ENCODE data around the gene TEAD1.
A peak's percentile ranks its signal among the peaks of the same experiment; 100 is the strongest.

The TEAD1 gene

DNA sequence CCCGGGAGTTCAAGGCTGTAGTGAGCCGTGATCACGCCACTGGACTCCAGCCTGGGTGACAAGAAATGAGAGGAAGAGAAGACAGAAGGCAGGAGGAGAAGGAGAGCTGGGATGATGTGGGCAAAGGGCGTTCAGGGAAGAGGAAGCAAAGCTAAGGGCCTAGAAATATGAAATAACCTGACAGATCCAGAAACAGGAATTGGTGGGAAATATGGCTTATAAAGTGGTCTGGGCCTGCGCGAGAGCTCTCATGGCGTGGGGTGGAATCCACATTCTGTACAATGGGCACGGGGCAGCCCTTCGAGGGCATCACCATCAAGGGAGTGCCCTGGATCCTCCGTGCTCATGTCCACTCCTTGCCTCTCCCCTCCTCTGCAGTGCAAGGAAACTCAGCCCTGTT is 288.1 kb downstream of the TEAD1 start:
- no peak for DNase-seq

DNA sequence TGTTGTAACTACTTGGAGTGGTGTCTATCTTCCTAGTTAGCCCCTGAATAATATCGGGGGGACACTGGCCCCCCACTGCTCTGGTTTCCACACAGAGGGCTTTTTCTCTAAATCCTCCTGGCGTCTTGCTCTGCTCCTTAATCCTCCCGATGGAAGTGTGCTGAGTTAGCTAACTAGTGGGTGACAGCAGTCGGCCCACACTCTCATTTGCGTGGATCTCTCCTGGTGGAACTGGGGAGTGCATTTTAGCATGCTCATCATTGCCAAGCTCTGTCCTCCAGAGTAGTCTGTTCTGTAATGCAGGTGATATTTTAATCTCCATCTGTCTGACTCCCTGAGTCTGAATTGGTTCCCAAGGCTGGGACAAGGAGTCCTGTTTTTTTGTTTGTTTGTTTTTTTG is 288.8 kb downstream of the TEAD1 start:
- no peak for DNase-seq

DNA sequence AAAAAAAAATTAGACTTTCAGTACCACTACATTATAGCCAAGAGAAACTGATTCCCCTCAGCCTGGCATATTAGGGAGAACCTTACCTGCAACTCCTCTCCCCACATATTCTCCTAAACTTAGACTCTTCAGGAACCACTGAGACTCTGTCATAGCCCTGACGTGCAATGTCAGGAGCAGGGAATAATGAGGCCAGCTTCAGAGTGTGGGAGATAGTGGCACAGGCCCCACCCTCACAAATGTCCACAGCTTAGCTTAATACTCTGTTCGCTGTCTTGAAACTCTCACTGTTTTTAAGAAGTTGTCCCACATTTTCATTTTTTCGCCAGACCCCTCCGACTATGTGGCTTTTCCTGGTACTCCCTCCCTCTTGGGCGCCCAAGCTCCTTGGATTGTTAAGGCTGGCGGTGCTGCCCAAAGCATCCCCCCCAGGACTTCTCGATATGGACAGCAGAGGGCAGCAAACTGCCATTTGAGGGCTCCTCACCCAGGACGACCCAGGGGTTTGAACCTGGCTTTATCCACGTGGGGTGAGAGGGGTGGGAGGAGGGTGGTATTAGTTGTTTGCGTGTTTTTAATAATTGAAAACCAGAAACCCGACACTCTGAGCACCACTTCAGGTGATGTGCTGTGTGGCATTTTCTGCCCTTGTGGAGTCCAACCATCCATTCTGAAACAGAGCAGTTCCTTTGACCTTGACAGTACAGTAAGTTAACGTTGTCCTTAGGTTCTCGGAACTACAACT is 289.7 kb downstream of the TEAD1 start:
- DNase-seq, result peak; percentile 72 to 77

- no peak for DNase-seq
Measured at GRCh38 chr11:12964650-12965049, 290.4 kb downstream of the TEAD1 start.

GRCh38 chr11:12966002-12966401 is 291.8 kb downstream of the TEAD1 start:
- DNase-seq, result no peak

- DNase-seq, result no peak
Measured at GRCh38 chr11:12968101-12968500, 293.9 kb downstream of the TEAD1 start.

- no peak for DNase-seq
Measured at GRCh38 chr11:12968826-12969225, 294.6 kb downstream of the TEAD1 start.

DNA sequence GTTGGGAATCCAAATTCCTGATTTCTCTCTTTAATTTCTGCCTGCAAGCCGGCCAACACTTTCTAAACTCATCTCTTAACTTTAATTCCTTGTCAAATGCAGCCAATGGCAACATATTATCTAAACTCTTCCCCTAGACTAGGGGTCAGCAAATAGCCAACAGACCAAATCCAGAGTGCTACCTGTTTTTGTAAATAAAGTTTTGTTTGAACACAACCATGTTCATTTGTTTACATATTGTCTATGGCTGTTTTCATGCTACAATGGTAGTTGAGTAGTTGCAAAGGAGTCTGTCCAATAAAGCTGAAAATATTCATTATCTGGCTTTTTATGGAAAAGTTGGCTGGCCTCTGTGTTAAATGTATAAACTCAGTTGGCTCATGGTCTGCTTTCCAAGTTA is 297.7 kb downstream of the TEAD1 start:
- DNase-seq, result no peak

GRCh38 chr11:12973528-12974181 is 299.4 kb downstream of the TEAD1 start:
- no peak for DNase-seq

DNA sequence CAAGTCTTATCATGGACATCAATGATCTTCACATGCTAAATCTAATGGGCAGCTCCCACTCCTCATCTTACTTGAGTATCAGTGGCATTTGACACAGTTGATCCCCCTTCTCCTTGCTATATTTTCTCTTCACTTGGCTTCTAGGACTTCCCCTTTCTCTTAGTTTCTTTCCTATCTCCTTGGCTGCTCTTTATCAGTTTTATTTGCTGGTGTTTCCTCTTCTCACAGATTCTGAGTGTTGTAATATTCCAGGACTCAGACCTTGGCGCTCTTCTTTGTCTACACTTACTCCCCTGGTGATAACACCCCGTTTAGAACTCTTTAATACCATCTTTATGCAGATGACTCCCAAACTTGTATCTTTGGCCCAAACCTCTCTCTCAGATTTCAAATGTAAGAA is 301.0 kb downstream of the TEAD1 start:
- DNase-seq, result no peak

DNA sequence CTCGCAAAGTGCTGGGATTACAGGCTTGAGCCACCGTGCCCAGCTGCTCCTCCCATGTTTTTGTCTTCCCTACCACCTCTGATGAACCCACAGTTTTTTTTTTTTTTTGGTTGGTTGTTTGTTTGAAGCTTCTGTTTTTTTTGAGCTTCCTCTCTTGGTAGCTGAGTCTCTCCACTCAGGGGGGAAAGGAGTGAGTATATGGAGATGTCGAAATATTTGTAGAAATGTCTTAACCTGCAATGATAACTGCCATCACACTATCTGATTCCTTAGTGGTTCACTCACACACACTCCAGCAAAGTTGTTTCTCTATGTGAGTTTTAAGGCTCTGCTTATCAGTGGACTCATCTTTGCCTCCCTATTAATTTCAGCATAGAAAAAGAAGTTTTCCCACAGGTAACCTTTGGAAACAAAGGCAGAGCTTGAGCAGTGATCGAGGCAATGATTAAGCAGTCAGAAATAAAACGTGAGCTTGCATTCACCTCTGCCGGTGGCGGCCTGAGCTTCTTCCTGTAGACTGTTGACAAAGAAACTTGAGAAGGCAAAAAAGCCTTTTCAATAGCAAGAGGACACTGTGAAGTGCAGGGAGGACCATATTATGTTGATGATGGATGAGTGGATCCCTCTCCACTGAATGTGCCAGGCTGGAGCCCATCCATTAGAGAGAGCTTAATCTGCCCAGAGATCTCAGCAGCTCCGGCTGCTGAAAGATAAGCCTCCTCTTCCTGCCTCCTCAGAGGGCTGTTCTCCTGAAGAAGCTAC is 305.9 kb downstream of the TEAD1 start:
- no peak for DNase-seq

- DNase-seq, result no peak
Measured at GRCh38 chr11:12981676-12982522, 307.7 kb downstream of the TEAD1 start.

- DNase-seq, result no peak
Measured at GRCh38 chr11:12983336-12983735, 309.1 kb downstream of the TEAD1 start.

DNA sequence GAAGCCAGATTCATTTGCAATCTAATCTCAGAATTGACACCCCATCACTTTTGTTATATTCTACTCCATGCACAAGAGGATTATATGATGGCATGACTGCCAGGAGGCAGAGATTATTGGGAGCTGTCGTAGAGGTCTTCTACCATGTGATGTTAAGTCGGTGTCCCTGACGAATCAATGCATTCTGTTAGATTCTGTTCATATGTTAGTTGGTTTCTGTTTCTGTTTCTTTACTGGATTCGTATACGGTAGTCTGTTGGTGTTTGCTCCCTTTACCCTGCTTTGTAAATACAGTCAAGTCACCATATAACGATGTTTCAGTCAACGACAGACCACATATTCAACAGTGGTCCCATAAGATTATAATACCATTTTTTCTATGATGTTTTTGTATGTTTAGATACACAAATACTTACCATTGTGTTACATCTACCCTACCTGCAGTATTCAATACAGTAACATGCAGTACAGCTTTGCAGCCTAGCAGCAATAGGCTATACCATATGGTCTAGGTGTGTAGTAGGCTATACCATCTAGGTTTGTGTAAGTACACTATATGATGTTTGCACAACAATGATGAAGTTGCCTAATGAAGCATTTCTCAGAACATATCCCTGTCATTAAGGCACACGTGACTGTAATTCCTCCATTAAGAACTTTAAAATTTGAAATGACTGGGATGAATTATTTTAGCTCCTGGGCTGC is 312.1 kb downstream of the TEAD1 start:
- DNase-seq, result no peak

GRCh38 chr11:12989428-12990161 is 315.4 kb downstream of the TEAD1 start:
- DNase-seq, result no peak

- DNase-seq, result no peak
Measured at GRCh38 chr11:12990162-12990480, 315.9 kb downstream of the TEAD1 start.

- no peak for DNase-seq
Measured at GRCh38 chr11:12991426-12991825, 317.2 kb downstream of the TEAD1 start.

DNA sequence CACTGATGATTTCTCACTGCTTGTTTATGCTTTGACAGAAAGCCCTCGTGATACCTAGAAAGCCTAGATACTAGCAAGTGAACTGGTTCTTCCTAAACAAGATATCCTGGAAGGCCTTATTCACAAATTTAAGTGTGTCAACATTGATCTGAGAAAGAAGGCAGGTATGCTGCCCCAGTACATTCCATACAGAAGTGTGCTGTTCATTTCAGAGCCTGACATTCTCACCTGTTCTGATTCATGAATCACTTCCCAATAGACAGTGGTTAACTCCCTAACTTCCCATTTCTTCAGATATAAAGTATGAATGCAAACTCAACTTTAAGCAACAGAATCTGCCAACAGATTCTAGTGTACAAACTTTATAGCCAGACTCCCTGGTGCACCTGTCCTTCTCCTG is 319.4 kb downstream of the TEAD1 start:
- DNase-seq, result no peak
